H9 (cell line): ENCODE measurements around the gene PTPRN2. TPM values are rescaled to one million over a fixed set of nuclear protein-coding genes. Genes with fewer than 3 reads are reported as not detected.

Experiments used
- DNase-seq: peaks from one replicate; pipeline ENCODE4 v3.0.0-alpha.2; 2017
- H2AFZ ChIP-seq: one replicate; pipeline ENCODE4 v1.6.1; 2013; ENCODE audit warnings: mild to moderate bottlenecking, low read length, control low read depth, moderate library complexity
- H2AK5ac ChIP-seq: 2 replicates; pipeline ENCODE4 v1.6.1; 2013; ENCODE audit warnings: low read length, control low read depth, mixed read lengths; ENCODE audit not compliant: insufficient read length
- H2BK120ac ChIP-seq: one replicate; pipeline ENCODE4 v1.6.1; 2013; ENCODE audit warnings: low read depth, mild to moderate bottlenecking, low read length, control low read depth, inconsistent platforms; ENCODE audit not compliant: poor library complexity, severe bottlenecking
- H2BK12ac ChIP-seq: 2 replicates; pipeline ENCODE4 v1.6.1; 2013; ENCODE audit warnings: low read length, control low read depth, mixed read lengths, low read depth; ENCODE audit not compliant: insufficient read length
- H2BK15ac ChIP-seq: 2 replicates; pipeline ENCODE4 v1.6.1; 2013; ENCODE audit warnings: low read depth, low read length, control low read depth
- H2BK20ac ChIP-seq: one replicate; pipeline ENCODE4 v1.6.1; 2013; ENCODE audit warnings: low read depth, mild to moderate bottlenecking, low read length, control low read depth, inconsistent platforms; ENCODE audit not compliant: poor library complexity, severe bottlenecking
- H2BK5ac ChIP-seq: 2 replicates; pipeline ENCODE4 v1.6.1; 2013; ENCODE audit warnings: low read length, control low read depth, mixed read lengths; ENCODE audit not compliant: insufficient read length
- H3K14ac ChIP-seq: 2 replicates; pipeline ENCODE4 v1.6.1; 2013; ENCODE audit warnings: low read length, control low read depth; ENCODE audit not compliant: insufficient read depth
- H3K18ac ChIP-seq: 2 replicates; pipeline ENCODE4 v1.6.1; 2013; ENCODE audit warnings: low read depth, mild to moderate bottlenecking, mixed read lengths, low read length, control low read depth; ENCODE audit not compliant: insufficient read length
- H3K23ac ChIP-seq: 2 replicates; pipeline ENCODE4 v1.6.1; 2013; ENCODE audit warnings: low read length, control low read depth, mixed read lengths, low read depth; ENCODE audit not compliant: insufficient read length
- H3K23me2 ChIP-seq: 2 replicates; pipeline ENCODE4 v1.6.1; 2013; ENCODE audit warnings: low read depth, mild to moderate bottlenecking, mixed read lengths, low read length, control low read depth; ENCODE audit not compliant: insufficient read length, poor library complexity, severe bottlenecking
- H3K27ac ChIP-seq: 2 replicates; pipeline ENCODE4 v1.5.1; 2013; ENCODE audit warnings: low read length, control low read depth, mixed read lengths, low read depth; ENCODE audit not compliant: insufficient read length
- H3K27me3 ChIP-seq: 2 replicates; pipeline ENCODE4 v1.6.1; 2013; ENCODE audit warnings: low read length, control low read depth, inconsistent platforms; ENCODE audit not compliant: insufficient read depth
- H3K4ac ChIP-seq: 2 replicates; pipeline ENCODE4 v1.6.1; 2013; ENCODE audit warnings: low read depth, mild to moderate bottlenecking, control low read depth, inconsistent platforms, low read length, moderate library complexity
- H3K4me1 ChIP-seq: 2 replicates; pipeline ENCODE4 v1.6.1; 2013; ENCODE audit warnings: low read length, control low read depth, inconsistent platforms; ENCODE audit not compliant: insufficient read depth
- H3K4me2 ChIP-seq: 2 replicates; pipeline ENCODE4 v1.6.1; 2013; ENCODE audit warnings: low read length, control low read depth, mixed read lengths; ENCODE audit not compliant: insufficient read length, insufficient read depth
- H3K56ac ChIP-seq: 2 replicates; pipeline ENCODE4 v1.6.1; 2013; ENCODE audit warnings: low read depth, mild to moderate bottlenecking, mixed read lengths, low read length, control low read depth; ENCODE audit not compliant: insufficient read length
- H3K79me1 ChIP-seq: 2 replicates; pipeline ENCODE4 v1.6.1; 2013; ENCODE audit warnings: low read depth, mild to moderate bottlenecking, moderate library complexity, low read length, control low read depth, inconsistent platforms; ENCODE audit not compliant: insufficient read depth, poor library complexity, severe bottlenecking
- H3K79me2 ChIP-seq: 2 replicates; pipeline ENCODE4 v1.6.1; 2013; ENCODE audit warnings: low read length, control low read depth, inconsistent platforms; ENCODE audit not compliant: insufficient read depth
- H3K9ac ChIP-seq: 2 replicates; pipeline ENCODE4 v1.6.1; 2013; ENCODE audit warnings: low read length, control low read depth, mixed read lengths; ENCODE audit not compliant: insufficient read length; ENCODE audit errors: extremely low read depth
- H3K9me3 ChIP-seq: one replicate; pipeline ENCODE4 v1.6.1; 2013; ENCODE audit warnings: low read depth, low read length, inconsistent platforms; ENCODE audit not compliant: control insufficient read depth
- H3T11ph ChIP-seq: one replicate; pipeline ENCODE4 v1.6.1; 2013; ENCODE audit warnings: mild to moderate bottlenecking, low read length, control low read depth, inconsistent platforms
- H4K20me1 ChIP-seq: one replicate; pipeline ENCODE4 v1.6.1; 2013; ENCODE audit not compliant: control insufficient read depth, insufficient read length, insufficient read depth
- H4K5ac ChIP-seq: 2 replicates; pipeline ENCODE4 v1.6.1; 2013; ENCODE audit warnings: low read depth, mild to moderate bottlenecking, mixed read lengths, low read length, control low read depth; ENCODE audit not compliant: insufficient read length
- H4K8ac ChIP-seq: replicated peaks from 2 replicates; pipeline ENCODE4 v1.6.1; 2013; ENCODE audit warnings: low read length, control low read depth, mixed read lengths, low read depth; ENCODE audit not compliant: insufficient read length
- H4K91ac ChIP-seq: 2 replicates; pipeline ENCODE4 v1.6.1; 2013; ENCODE audit warnings: low read depth, mild to moderate bottlenecking, moderate library complexity, mixed read lengths, low read length, control low read depth; ENCODE audit not compliant: insufficient read length
- H3K27ac Mint-ChIP-seq, 3 experiments: 2 replicates in 2 of 3; 3 replicates in 1 of 3; pipeline ENCODE4 v1.8.0; 2020 to 2021; ENCODE audit warnings: mixed read lengths in 3 of 3, mild to moderate bottlenecking in 1 of 3, moderate library complexity in 1 of 3
- H3K27me3 Mint-ChIP-seq: 2 replicates; pipeline ENCODE4 v1.8.0; 2021; ENCODE audit warnings: low read depth, mild to moderate bottlenecking, moderate library complexity, mixed read lengths
- H3K36me3 Mint-ChIP-seq, 3 experiments: 2 replicates in 2 of 3; 3 replicates in 1 of 3; pipeline ENCODE4 v1.8.0; 2020 to 2021; ENCODE audit warnings: low read depth in 3 of 3, mixed read lengths in 3 of 3; ENCODE audit not compliant: insufficient read depth in 1 of 3
- H3K4me1 Mint-ChIP-seq, 2 experiments: 2 replicates each; pipeline ENCODE4 v1.8.0; 2020; ENCODE audit warnings: mixed read lengths in 2 of 2
- H3K4me3 Mint-ChIP-seq, 2 experiments: 2 replicates in 1 of 2; 3 replicates in 1 of 2; pipeline ENCODE4 v1.8.0; 2020 to 2021; ENCODE audit warnings: mild to moderate bottlenecking in 2 of 2, mixed read lengths in 2 of 2, moderate library complexity in 1 of 2
- H3K9me3 Mint-ChIP-seq, 2 experiments: 2 replicates in 1 of 2; 3 replicates in 1 of 2; pipeline ENCODE4 v1.8.0; 2020; ENCODE audit warnings: mild to moderate bottlenecking in 2 of 2, mixed read lengths in 2 of 2, moderate library complexity in 1 of 2
- WGBS: extraction: QIAGEN DNeasy Blood & Tissue Kit; methylation state at CpG from one replicate; pipeline ENCODE4 v1.1.7; 2013; ENCODE audit warnings: missing lambda C conversion rate, low lambda C conversion rate, mixed read lengths; ENCODE audit not compliant: insufficient read length; ENCODE audit errors: extremely low coverage; 5-methylcytosine and 5-hydroxymethylcytosine counted together
- total RNA-seq: library from RNA; stranded (reverse); gene quantifications from 2 replicates; pipeline ENCODE4 v1.2.1, GENCODE V29; 2021
- TF ChIP-seq, protein P1 (sequence below): fragments of 200-600 bp; sonication (generic); conservative IDR thresholded peaks from 3 replicates; pipeline ENCODE4 v1.8.0; 2021; ENCODE audit warnings: antibody characterized with exemption, mild to moderate bottlenecking

The PTPRN2 gene
- total RNA-seq, 1 experiment from 2014 or later = 5.2 TPM

DNA sequence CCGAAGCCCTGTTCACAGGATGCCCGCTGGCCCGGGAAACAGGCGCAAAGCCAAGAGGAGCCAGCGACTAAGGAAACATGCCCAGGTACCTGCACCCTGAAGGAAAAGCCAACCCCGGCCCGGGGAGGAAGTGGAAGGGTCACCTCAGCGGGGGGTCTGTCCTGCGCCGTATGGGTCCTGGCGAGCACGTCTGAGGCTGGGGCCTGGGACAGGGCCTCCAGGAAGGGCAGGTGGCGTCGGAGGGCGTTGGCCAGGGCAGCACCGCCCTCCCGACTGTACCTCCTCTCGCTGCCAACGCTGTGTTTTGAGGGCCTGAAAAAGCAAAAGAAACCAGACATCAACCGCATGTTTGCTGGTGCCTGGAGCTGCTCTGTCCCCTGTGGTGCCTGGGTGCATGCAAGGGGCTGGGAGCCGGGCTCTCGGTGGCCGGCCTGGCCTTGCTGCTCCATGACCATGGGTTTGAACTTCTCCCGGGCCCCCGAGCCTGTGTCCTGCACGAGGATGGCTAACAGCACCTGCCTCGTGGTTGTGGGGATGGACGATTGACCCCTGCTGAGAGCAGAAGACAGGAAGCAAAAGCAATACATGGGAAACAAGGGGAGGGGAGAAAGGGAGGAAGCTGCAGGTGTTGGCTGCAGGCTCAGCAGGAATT, 395.3 kb downstream of the PTPRN2 start:
- H3K4me1 Mint-ChIP-seq = peaks cover 0 to 3% of the 10 kb centered on the region in 2 experiments; a peak in 1 of 4 replicates
- no peak overlapping the region for H3K27ac Mint-ChIP-seq
- H3K36me3 Mint-ChIP-seq = peaks cover 8 to 17% (median 9%) of the 10 kb centered on the region in 3 experiments; a peak in 6 of 7 replicates
- Histone ChIP-seq H3K18ac (no peak overlapping the region), H3K23ac (no peak overlapping the region), H3T11ph (no peak overlapping the region), H2BK15ac (no peak overlapping the region), H3K27ac (no peak overlapping the region), H3K14ac (no peak overlapping the region), H4K5ac (no peak overlapping the region), H4K20me1 (no peaks in the 10 kb centered on the region), H2BK5ac (no peak overlapping the region), H2BK12ac (no peak overlapping the region), H3K79me2 (no peaks in the 10 kb centered on the region), H2AFZ (no peak overlapping the region), H2BK120ac (no peak overlapping the region), H3K9ac (no peak overlapping the region), H3K27me3 (no peaks in the 10 kb centered on the region), H3K23me2 (no peaks in the 10 kb centered on the region), H3K9me3 (no peaks in the 10 kb centered on the region), H4K8ac (no peak overlapping the region), H2BK20ac (no peak overlapping the region), H2AK5ac (no peak overlapping the region), H3K4me1 (no peaks in the 10 kb centered on the region), H3K4ac (no peak overlapping the region), H3K56ac (no peak overlapping the region), H3K79me1 (no peaks in the 10 kb centered on the region), H3K4me2 (no peak overlapping the region), H4K91ac (no peak overlapping the region)
- H3K27me3 Mint-ChIP-seq = no peaks in the 10 kb centered on the region
- H3K9me3 Mint-ChIP-seq = peaks cover 21% of the 10 kb centered on the region in 2 experiments
- no peak overlapping the region for H3K4me3 Mint-ChIP-seq
- TF ChIP-seq, protein P1, sequence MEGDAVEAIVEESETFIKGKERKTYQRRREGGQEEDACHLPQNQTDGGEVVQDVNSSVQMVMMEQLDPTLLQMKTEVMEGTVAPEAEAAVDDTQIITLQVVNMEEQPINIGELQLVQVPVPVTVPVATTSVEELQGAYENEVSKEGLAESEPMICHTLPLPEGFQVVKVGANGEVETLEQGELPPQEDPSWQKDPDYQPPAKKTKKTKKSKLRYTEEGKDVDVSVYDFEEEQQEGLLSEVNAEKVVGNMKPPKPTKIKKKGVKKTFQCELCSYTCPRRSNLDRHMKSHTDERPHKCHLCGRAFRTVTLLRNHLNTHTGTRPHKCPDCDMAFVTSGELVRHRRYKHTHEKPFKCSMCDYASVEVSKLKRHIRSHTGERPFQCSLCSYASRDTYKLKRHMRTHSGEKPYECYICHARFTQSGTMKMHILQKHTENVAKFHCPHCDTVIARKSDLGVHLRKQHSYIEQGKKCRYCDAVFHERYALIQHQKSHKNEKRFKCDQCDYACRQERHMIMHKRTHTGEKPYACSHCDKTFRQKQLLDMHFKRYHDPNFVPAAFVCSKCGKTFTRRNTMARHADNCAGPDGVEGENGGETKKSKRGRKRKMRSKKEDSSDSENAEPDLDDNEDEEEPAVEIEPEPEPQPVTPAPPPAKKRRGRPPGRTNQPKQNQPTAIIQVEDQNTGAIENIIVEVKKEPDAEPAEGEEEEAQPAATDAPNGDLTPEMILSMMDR = no peak
- WGBS = no CpG with 5 or more reads among the region's 28 CpGs
- no peak for DNase-seq
